K562 (cell line): Measurements from ENCODE around the gene TP73. TPM values are rescaled to one million over a fixed set of nuclear protein-coding genes. Genes with fewer than 3 reads are reported as not detected.
A peak's percentile ranks its signal among the peaks of the same experiment; 100 is the strongest.

Experiments
- EWSR1 ChIP-seq: fragments of 450-650 bp; IDR thresholded peaks from 2 replicates; pipeline ENCODE4 v1.6.1; 2018; ENCODE audit warnings: borderline replicate concordance, mild to moderate bottlenecking, low read depth, moderate library complexity; ENCODE audit not compliant: partially characterized antibody
- FOXK1 ChIP-seq: sonication (generic); formaldehyde crosslinking; IDR thresholded peaks from 2 replicates; pipeline ENCODE4 v1.8.0; 2022; ENCODE audit warnings: missing genetic modification reagents, mild to moderate bottlenecking, borderline replicate concordance
- FOXM1 ChIP-seq, 2 experiments: fragments of 450-650 bp in 1 of 2; sonication (generic) in 1 of 2; formaldehyde crosslinking in 1 of 2; IDR thresholded peaks; 2 replicates each; pipeline versions ENCODE4 v1.6.1 to v1.9.0; 2017 to 2022; ENCODE audit warnings: low read depth in 2 of 2, mild to moderate bottlenecking in 2 of 2, missing genetic modification reagents in 1 of 2, moderate library complexity in 1 of 2
- GATA2 ChIP-seq: sonication (generic); formaldehyde crosslinking; IDR thresholded peaks from 2 replicates; pipeline ENCODE4 v1.4.0; 2020; ENCODE audit warnings: mild to moderate bottlenecking, missing genetic modification reagents
- JUND ChIP-seq, 2 experiments: IDR thresholded peaks; 2 replicates in 1 of 2; 3 replicates in 1 of 2; pipeline ENCODE4 v1.6.1; 2011; ENCODE audit warnings: borderline replicate concordance in 2 of 2, low read depth in 2 of 2, low read length in 2 of 2, improper control_type of control experiment in 1 of 2, missing biosample characterization in 1 of 2, missing genetic modification characterization in 1 of 2, missing genetic modification reagents in 1 of 2
- KLF1 ChIP-seq: fragments of 450-650 bp; IDR thresholded peaks from 2 replicates; pipeline ENCODE4 v1.6.1; 2016; ENCODE audit warnings: missing genetic modification characterization, missing compliant biosample characterization
- KLF13 ChIP-seq: fragments of 450-650 bp; IDR thresholded peaks from 2 replicates; pipeline ENCODE4 v1.6.1; 2016; ENCODE audit warnings: missing genetic modification characterization, low read depth, mild to moderate bottlenecking, missing compliant biosample characterization, moderate library complexity, borderline replicate concordance
- PRPF4 ChIP-seq: fragments of 200-400 bp; formaldehyde crosslinking; IDR thresholded peaks from one replicate; pipeline ENCODE4 v1.6.1; 2017; ENCODE audit warnings: low read length, low read depth, mild to moderate bottlenecking; ENCODE audit not compliant: insufficient read depth, poor library complexity, severe bottlenecking
- RFX5 ChIP-seq: IDR thresholded peaks from 2 replicates; pipeline ENCODE4 v1.6.1; 2011; ENCODE audit warnings: low read depth, mild to moderate bottlenecking, improper control_type of control experiment, low read length
- SMARCB1 ChIP-seq: IDR thresholded peaks from 2 replicates; pipeline ENCODE4 v1.6.1; 2011; ENCODE audit warnings: improper control_type of control experiment, low read depth; ENCODE audit not compliant: insufficient read length
- ZBTB33 ChIP-seq: sonication (generic); formaldehyde crosslinking; IDR thresholded peaks from 2 replicates; pipeline ENCODE4 v1.8.1; 2023; ENCODE audit warnings: mild to moderate bottlenecking, missing genetic modification reagents
- ZNF407 ChIP-seq: fragments of 450-650 bp; IDR thresholded peaks from 2 replicates; pipeline ENCODE4 v1.6.1; 2016; ENCODE audit warnings: low read depth
- ZNF778 ChIP-seq: fragments of 450-650 bp; formaldehyde crosslinking; IDR thresholded peaks from 2 replicates; pipeline ENCODE4 v1.4.0; 2020; ENCODE audit warnings: mild to moderate bottlenecking, moderate library complexity
- polyA plus RNA-seq, 8 experiments: library from polyadenylated mRNA; depleted of rRNA in 4 of 8; stranded (reverse) in 5 of 8; unstranded in 3 of 8; fragments of >200 nt; fragmentation: Nextera tagmentation in 2 of 8; fragmentation: Illumina TruSeq in 1 of 8; extraction: Ambion mirVana in 2 of 8; extraction: Trizol in 1 of 8; gene quantifications; 2 replicates each; pipeline versions ENCODE4 v1.2.1 to v1.2.3, GENCODE V29; 2011 to 2014; ENCODE audit warnings: inconsistent platforms in 1 of 8, missing spikeins in 1 of 8
- total RNA-seq, 7 experiments: library from RNA; depleted of rRNA in 6 of 7; stranded (reverse); fragments of >200 nt in 6 of 7; fragmentation: Illumina TruSeq in 2 of 7; extraction: Trizol in 2 of 7; gene quantifications; 2 replicates each; pipeline versions ENCODE4 v1.2.1 to v1.2.3, GENCODE V29; 2011 to 2021; ENCODE audit warnings: low replicate concordance in 1 of 7

Gene TP73
- total and polyA plus RNA-seq, 9 of the 15 experiments (the other 6 are each of a cell fraction or from before 2014, with no cell fraction given), result 0.07 to 1.6 (median 0.40) TPM; not detected in 2

GRCh38 chr1:3624200-3625136 is 27.8 kb upstream of the TP73 start, which contains the start of gene TPRG1L (continued):
- no peak for TF ChIP-seq ZNF407
- no peak for TF ChIP-seq FOXM1 (IDR thresholded peaks at IDR 0.05; ENCODE audit: low read depth)
- no peak; the same call in 1 of the 2 replicates for TF ChIP-seq FOXM1 (CRISPR knock-in tag; IDR thresholded peaks at IDR 0.05; ENCODE audit: low read depth)
- no peak for TF ChIP-seq SMARCB1
- no peak for TF ChIP-seq RFX5
- TF ChIP-seq KLF1, result peak; percentile 79
- no peak for TF ChIP-seq PRPF4
- TF ChIP-seq EWSR1, result no peak
- TF ChIP-seq JUND (IDR thresholded peaks at IDR 0.05; ENCODE audit: borderline replicate concordance, low read depth, low read length), result peak; percentile 27; the same call in 1 of the 2 replicates
- TF ChIP-seq JUND (tag; IDR thresholded peaks at IDR 0.05; ENCODE audit: borderline replicate concordance, low read depth, low read length), result no peak
- no peak for TF ChIP-seq ZBTB33 (CRISPR knock-in tag)
- no peak for TF ChIP-seq GATA2
- TF ChIP-seq ZNF778 (CRISPR knock-in tag), result no peak
- peak; percentile 88; the same call in 1 of the 2 replicates for TF ChIP-seq KLF13 (tag)
- TF ChIP-seq FOXK1 (CRISPR knock-in tag), result 0 out of 2 replicates have a peak, but pooled peaks have one; percentile 81
